HUDEP-2 (cell line): Measurements from ENCODE around the gene UBAP2.

Experiments used
- DNase-seq, 76 experiments: peaks; one replicate each; lab custom pipeline; 2025; ENCODE audit not compliant: unreplicated experiment in 76 of 76; lab: John Stamatoyannopoulos, UW

The UBAP2 gene

GRCh38 chr9:33924978-33925797, 123.5 kb downstream of the UBAP2 start:
- DNase-seq, result peak in 11 of 76 experiments; percentile 4 to 28 (median 15)

- no peak for DNase-seq
These were observed 124.5 kb downstream of the UBAP2 start for GRCh38 chr9:33923998-33924701.

GRCh38 chr9:33923079-33923478, 125.6 kb downstream of the UBAP2 start:
- DNase-seq, result no peak

GRCh38 chr9:33921967-33922895, 126.5 kb downstream of the UBAP2 start:
- DNase-seq, result peak in 12 of 76 experiments; percentile 2 to 34 (median 26)

DNA sequence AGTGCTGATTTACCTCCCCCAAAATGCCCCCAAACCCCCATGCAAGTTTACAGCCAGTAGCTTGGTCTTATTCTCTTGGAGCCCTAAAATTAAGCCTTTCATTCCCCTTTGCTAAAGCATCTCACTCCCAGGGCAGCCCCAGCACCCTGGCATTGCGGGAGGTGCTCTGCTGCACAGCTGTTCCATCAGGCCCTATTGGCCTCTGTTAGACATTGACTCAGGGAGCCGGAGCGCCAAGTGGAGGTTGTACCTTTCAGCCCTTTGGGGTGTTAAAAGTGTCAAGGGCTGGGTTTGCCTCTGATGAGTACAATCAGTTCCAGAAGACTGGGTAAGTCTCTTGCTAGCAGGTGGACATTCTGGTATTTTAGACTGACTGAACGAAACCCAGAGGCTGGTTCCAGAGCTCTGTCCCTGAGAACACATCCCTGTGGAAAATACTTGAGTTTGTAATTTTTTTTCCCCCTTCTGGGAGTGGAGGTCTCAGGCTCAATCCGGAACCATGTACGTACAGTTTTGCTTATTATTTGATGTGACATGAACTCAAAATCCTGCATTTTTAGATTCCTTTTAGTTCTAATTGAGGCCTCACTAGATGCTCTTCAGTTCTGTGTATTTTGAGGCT, 129.3 kb downstream of the UBAP2 start:
- no peak for DNase-seq

DNA sequence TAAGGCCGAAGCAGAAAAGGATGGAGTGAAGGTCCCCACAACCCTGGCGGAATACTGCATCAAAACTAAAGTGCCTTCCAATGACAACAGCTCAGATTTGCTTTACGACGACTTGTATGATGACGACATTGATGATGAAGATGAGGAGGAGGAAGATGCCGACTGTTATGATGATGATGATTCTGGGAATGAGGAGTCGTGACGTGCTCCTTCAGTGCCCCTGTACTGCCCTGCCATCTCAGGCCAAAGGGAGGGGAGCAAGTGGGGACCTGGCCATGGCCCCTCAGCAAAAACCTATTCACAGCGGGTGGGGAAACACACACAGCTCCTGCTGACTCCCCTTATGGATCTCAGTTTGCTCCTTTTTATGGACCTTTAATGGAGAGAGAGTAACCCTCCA, 131.7 kb downstream of the UBAP2 start:
- DNase-seq, result no peak

DNA sequence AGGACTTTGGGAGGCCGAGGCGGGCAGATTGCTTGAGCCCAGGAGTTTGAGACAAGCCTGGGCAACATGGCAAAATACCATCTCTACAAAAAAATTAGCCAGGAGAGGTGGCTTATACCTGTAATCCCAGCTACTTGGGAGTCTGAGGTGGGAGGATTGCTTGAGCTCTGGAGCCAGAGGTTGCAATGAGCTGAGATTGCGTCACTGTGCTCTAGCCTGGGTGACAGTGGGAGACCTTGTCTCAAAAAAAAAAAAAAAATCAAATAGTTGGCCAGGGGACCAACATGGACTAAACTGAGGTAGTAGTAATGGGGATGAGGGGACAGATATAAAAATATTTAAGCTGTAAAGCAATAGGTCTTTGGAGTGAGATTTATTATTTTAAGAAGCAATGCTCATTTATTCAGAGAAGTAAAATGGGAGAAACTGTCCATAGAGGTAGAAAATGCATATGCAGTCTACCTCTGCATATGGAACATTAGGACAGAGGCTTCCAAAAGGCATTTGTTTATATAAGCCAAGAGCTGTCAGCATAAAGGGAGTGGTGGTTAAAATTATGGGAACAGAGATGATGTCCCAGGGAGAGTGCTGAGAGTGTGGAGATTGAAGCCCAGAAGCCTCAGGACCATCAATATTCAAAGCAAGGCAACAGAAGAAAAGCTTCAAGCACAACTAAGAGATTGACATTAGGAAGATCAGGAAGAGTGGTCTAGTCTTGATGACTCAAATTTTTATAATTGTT, 133.6 kb downstream of the UBAP2 start:
- DNase-seq, result no peak

- no peak for DNase-seq
These were observed 135.1 kb downstream of the UBAP2 start for GRCh38 chr9:33913541-33913940.

DNA sequence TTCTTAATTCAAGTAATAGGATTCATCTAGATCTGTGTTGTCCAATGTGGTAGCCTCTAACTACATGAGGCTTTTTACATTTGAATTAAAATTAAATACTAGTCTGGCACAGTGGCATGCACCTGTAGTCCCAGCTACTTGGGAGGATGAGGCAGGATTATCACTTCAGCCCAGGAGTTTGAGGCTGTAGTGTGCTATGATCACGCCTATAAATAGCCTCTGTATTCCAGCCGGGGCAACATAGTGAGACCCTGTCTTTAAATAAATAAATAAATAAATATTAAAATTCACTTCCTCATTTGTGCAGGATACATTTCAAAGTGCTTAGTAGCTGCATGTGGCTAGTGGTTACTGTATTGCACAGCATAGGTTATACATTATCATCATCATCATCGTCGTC, 139.9 kb downstream of the UBAP2 start:
- no peak for DNase-seq

GRCh38 chr9:33908114-33908513, 140.6 kb downstream of the UBAP2 start:
- no peak for DNase-seq

DNA sequence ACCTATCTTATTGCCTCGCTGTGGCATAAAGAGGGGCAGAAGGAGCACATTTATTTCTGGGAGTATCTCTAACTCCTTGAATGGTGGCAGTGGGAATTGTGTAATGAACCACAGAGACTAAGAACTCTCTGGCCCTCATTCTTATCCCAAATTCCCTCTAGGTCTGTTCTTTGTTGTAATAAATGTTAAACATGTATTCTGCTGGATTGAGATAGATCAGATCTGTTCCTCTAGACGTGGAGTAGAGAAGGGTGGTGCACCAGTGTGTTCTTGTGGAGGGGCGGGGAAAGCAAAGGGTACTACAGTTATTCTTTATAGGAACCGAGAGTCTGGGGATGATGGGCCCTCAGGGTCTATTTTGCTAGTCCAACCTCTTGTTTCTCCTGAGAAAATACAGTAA, 141.3 kb downstream of the UBAP2 start:
- peak in 2 of 76 experiments; percentile 1 to 4 for DNase-seq

DNA sequence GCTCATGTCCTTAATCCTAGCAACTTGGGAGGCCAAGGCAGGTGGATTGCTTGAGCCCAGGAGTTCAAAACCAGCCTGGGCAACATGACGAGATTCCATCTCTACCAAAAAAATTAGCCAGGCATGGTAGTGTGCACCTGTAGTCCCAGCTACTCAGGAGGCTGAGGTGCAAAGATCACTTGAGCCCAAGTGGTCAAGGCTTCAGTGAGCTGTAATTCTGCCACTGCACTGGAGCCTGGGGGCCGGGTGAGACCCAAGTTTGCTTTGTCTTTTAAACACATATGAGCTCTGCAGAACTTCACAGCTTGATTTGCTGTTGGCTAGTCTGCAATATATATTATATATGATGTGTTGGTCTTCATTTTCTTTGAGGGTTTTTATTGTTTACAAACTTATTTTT, 141.9 kb downstream of the UBAP2 start:
- DNase-seq, result no peak

GRCh38 chr9:33905137-33905536, 143.6 kb downstream of the UBAP2 start:
- DNase-seq, result no peak

DNA sequence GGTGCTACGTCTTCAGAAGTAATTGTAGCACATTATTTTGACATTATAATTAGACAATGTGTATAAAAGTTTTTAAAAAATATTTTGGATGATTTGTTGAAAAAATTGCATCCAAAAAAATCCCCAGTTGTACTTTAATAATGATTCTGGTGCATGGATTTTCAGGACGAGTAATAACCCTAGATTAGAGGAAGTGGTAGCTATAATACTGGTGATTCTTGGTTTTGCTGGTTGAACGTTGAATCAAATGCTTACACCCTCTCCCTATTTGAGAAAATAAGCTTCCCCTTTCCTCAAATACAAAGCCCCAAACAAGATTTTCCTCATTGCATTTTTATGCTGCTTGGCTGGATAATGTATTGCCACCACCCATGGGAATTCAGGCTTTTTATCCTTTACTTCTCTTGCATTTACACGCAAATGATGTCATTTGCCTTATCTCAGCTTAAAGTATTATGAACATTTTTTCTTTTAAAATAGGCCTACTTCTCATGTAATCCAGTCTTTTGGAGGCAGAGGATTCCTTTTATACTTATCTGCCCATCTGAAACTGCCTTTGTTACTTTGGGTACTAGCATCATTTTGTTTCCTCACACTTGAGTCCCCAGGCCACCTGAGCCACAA, 145.4 kb downstream of the UBAP2 start:
- DNase-seq, result no peak

- no peak for DNase-seq
These were observed 154.4 kb downstream of the UBAP2 start for GRCh38 chr9:33894316-33894715.

DNA sequence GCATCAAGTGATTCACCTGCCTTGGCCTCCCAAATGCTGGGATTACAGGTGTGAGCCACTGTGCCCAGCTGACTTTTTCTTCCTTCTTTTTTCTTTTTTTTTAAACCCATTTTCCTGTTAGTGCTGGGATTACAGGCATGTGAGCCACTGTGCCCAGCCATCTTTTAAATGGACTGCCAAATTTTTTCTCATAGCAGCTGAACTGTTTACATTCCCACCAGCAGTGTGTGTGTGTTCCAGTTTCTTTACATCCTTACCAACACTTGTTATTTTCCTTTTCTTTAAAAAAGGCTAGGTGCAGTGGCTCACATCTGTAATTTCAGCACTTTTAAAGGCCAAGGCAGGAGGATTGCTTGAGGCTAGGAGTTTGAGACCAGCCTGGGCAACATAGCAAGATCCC, 154.8 kb downstream of the UBAP2 start:
- no peak for DNase-seq

DNA sequence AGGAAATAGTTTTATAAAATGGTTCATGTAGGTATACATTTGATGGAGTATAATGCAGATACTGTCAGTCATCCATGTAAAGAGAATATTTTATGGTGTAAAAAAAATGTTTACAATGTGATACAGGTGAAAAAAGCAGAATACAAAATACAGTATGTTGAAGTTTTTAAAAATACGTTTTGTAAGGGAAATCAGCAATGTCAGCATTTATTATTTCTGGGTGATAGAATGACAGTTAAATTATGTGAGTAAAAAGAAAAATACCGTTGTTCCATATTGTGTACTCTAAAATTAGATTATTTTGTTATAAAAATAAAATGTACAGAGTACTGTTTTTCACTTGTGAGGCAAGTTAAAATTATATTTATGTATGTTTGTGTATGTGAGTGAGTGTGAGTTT, 162.7 kb downstream of the UBAP2 start:
- no peak for DNase-seq

- DNase-seq, result no peak
These were observed 163.6 kb downstream of the UBAP2 start for GRCh38 chr9:33884856-33885701.

GRCh38 chr9:33881635-33882034, 167.1 kb downstream of the UBAP2 start:
- DNase-seq, result no peak
